ENCODE data around the gene NPFF. TPM values are rescaled to one million over a fixed set of nuclear protein-coding genes. Genes with fewer than 3 reads are reported as not detected.

The NPFF gene
- total RNA-seq, 1 experiment from 2014 or later, result 0.59 TPM

- no peak for TF ChIP-seq ZNF512 (CRISPR knock-in tag; IDR thresholded peaks at IDR 0.05; ENCODE audit: borderline replicate concordance)
- no peak for TF ChIP-seq RORB (CRISPR knock-in tag; IDR thresholded peaks at IDR 0.05)
- no peak for TF ChIP-seq PRRX2 (CRISPR knock-in tag; IDR thresholded peaks at IDR 0.05)
- TF ChIP-seq ELF4 (CRISPR knock-in tag; IDR thresholded peaks at IDR 0.05; ENCODE audit: low read depth), result no peak
- no peak for TF ChIP-seq ATF1 (CRISPR knock-in tag; IDR thresholded peaks at IDR 0.05)
- TF ChIP-seq, protein P1, sequence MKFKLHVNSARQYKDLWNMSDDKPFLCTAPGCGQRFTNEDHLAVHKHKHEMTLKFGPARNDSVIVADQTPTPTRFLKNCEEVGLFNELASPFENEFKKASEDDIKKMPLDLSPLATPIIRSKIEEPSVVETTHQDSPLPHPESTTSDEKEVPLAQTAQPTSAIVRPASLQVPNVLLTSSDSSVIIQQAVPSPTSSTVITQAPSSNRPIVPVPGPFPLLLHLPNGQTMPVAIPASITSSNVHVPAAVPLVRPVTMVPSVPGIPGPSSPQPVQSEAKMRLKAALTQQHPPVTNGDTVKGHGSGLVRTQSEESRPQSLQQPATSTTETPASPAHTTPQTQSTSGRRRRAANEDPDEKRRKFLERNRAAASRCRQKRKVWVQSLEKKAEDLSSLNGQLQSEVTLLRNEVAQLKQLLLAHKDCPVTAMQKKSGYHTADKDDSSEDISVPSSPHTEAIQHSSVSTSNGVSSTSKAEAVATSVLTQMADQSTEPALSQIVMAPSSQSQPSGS (CRISPR knock-in tag; IDR thresholded peaks at IDR 0.05; ENCODE audit: borderline replicate concordance, low read depth), result no peak
- TF ChIP-seq ETV6 (CRISPR knock-in tag; IDR thresholded peaks at IDR 0.05), result no peak
- no peak for TF ChIP-seq ZNF416 (CRISPR knock-in tag; IDR thresholded peaks at IDR 0.05)
- TF ChIP-seq, protein P2, sequence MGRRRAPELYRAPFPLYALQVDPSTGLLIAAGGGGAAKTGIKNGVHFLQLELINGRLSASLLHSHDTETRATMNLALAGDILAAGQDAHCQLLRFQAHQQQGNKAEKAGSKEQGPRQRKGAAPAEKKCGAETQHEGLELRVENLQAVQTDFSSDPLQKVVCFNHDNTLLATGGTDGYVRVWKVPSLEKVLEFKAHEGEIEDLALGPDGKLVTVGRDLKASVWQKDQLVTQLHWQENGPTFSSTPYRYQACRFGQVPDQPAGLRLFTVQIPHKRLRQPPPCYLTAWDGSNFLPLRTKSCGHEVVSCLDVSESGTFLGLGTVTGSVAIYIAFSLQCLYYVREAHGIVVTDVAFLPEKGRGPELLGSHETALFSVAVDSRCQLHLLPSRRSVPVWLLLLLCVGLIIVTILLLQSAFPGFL (CRISPR knock-in tag; IDR thresholded peaks at IDR 0.05; ENCODE audit: borderline replicate concordance), result no peak
- no peak for TF ChIP-seq ZNF396 (CRISPR knock-in tag; IDR thresholded peaks at IDR 0.05; ENCODE audit: borderline replicate concordance)
- TF ChIP-seq EMX1 (CRISPR knock-in tag; IDR thresholded peaks at IDR 0.05), result no peak
- TF ChIP-seq SMAD4 (CRISPR knock-in tag; IDR thresholded peaks at IDR 0.05), result no peak
- TF ChIP-seq ZNF423 (CRISPR knock-in tag; IDR thresholded peaks at IDR 0.05), result no peak
- no peak for TF ChIP-seq ATF3 (CRISPR knock-in tag; conservative IDR thresholded peaks at IDR 0.05)
- TF ChIP-seq, protein P3, sequence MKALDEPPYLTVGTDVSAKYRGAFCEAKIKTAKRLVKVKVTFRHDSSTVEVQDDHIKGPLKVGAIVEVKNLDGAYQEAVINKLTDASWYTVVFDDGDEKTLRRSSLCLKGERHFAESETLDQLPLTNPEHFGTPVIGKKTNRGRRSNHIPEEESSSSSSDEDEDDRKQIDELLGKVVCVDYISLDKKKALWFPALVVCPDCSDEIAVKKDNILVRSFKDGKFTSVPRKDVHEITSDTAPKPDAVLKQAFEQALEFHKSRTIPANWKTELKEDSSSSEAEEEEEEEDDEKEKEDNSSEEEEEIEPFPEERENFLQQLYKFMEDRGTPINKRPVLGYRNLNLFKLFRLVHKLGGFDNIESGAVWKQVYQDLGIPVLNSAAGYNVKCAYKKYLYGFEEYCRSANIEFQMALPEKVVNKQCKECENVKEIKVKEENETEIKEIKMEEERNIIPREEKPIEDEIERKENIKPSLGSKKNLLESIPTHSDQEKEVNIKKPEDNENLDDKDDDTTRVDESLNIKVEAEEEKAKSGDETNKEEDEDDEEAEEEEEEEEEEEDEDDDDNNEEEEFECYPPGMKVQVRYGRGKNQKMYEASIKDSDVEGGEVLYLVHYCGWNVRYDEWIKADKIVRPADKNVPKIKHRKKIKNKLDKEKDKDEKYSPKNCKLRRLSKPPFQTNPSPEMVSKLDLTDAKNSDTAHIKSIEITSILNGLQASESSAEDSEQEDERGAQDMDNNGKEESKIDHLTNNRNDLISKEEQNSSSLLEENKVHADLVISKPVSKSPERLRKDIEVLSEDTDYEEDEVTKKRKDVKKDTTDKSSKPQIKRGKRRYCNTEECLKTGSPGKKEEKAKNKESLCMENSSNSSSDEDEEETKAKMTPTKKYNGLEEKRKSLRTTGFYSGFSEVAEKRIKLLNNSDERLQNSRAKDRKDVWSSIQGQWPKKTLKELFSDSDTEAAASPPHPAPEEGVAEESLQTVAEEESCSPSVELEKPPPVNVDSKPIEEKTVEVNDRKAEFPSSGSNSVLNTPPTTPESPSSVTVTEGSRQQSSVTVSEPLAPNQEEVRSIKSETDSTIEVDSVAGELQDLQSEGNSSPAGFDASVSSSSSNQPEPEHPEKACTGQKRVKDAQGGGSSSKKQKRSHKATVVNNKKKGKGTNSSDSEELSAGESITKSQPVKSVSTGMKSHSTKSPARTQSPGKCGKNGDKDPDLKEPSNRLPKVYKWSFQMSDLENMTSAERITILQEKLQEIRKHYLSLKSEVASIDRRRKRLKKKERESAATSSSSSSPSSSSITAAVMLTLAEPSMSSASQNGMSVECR (CRISPR knock-in tag; IDR thresholded peaks at IDR 0.05; ENCODE audit: borderline replicate concordance), result no peak
- no peak for TF ChIP-seq AFF4 (CRISPR knock-in tag; IDR thresholded peaks at IDR 0.05; ENCODE audit: borderline replicate concordance)
- no peak for TF ChIP-seq CTCF (IDR thresholded peaks at IDR 0.05)
- no peak for TF ChIP-seq ZNF232 (CRISPR knock-in tag; IDR thresholded peaks at IDR 0.05)
- no peak for TF ChIP-seq CREM (CRISPR knock-in tag; IDR thresholded peaks at IDR 0.05)
- no peak for DNase-seq (ENCODE audit: low spot score)
- Mint-ChIP-seq H3K36me3 (peaks cover 96% of the 10 kb centered on the region), H3K27me3 (ENCODE audit: low read depth) (no peaks in the 10 kb centered on the region), H3K9me3 (no peaks in the 10 kb centered on the region), H3K4me1 (peaks cover 39% of the 10 kb centered on the region), H3K27ac (peak overlapping the region; percentile 29; the same call in 1 of the 2 replicates), H3K4me3 (no peak overlapping the region)
- ATAC-seq, result no peak
- CTCF ChIA-PET, result interaction anchor here (1.2 to 1.3 kb wide), 2 partner anchors 19 to 46 kb away, joined by 3 to 4 read pairs; no protein-coding TSS in a partner anchor
- POLR2A ChIA-PET, result no interaction called here
Measured at GRCh38 chr12:53462935-53463334, 44.3 kb downstream of the NPFF start.
